Motor neuron (in vitro differentiated cells): ENCODE results near the gene HNRNPF. TPM values are rescaled to one million over a fixed set of nuclear protein-coding genes. Genes with fewer than 3 reads are reported as not detected.
"Not testable (repeated sequence)": the region's sequence is repeated elsewhere in the genome, so short reads cannot be mapped to it uniquely, and the experiment has no call there.

Experiments
- ATAC-seq, 8 experiments: fragments of 200-7000 bp; cut with Tn5 transposase; replicated peaks in 6 of 8; 2 replicates each; pipeline ENCODE4 v1.8.0; 2021; ENCODE audit warnings: mild to moderate bottlenecking in 8 of 8, moderate library complexity in 8 of 8
- H3K27ac ChIP-seq, 2 donors: fragments of 250-450 bp; sonication (Bioruptor Pico); 2 replicates each; pipeline ENCODE4 v1.9.0; 2021; ENCODE audit warnings: antibody characterized with exemption in 2 of 2, mild to moderate bottlenecking in 2 of 2, moderate library complexity in 1 of 2
- H3K4me1 ChIP-seq, 2 donors: fragments of 250-450 bp; sonication (Bioruptor Pico); replicated peaks in 1 of 2; 2 replicates each; pipeline ENCODE4 v1.6.1; 2021; ENCODE audit warnings: antibody characterized with exemption in 2 of 2, mild to moderate bottlenecking in 2 of 2, moderate library complexity in 1 of 2
- H3K4me3 ChIP-seq, 5 donors: fragments of 250-450 bp; sonication (Bioruptor Pico); 2 replicates each; pipeline ENCODE4 v1.9.0; 2021; ENCODE audit warnings: antibody characterized with exemption in 5 of 5, mild to moderate bottlenecking in 5 of 5, moderate library complexity in 4 of 5
- WGBS, 10 experiments: fragments of 450-650 bp; shearing (Covaris generic); methylation state at CpG; one replicate each; pipeline ENCODE4 v1.0.0; 2022; 5-methylcytosine and 5-hydroxymethylcytosine counted together
- in situ Hi-C, 9 experiments: fragments of 400-800 bp; cut with MboI; loops; one replicate each; pipeline ENCODE4 v1.15.0; 2021; ENCODE audit warnings: low sequenced_read_pairs in 9 of 9, low pct_unique_long_range_greater_than_20kb in 2 of 9; ENCODE audit not compliant: unreplicated experiment in 9 of 9
- total RNA-seq, 8 experiments: library from RNA; unstranded; fragments of 300-600 nt; gene quantifications; 2 replicates each; pipeline versions ENCODE4 v1.2.3 to v1.2.4, GENCODE V29; 2022

The HNRNPF gene
- total RNA-seq: 100 to 1,000 TPM in 5 of 8 experiments, 10 to 100 TPM in 3; 60.5 to 204 (median 122) TPM

GRCh38 chr10:43408710-43409384, at the start of gene HNRNPF:
TSS of gene HNRNPF (minus strand) at chr10:43409186. CDS start at chr10:43387884, 21,302 bp downstream.
- ATAC-seq: peak; percentile 62 to 88 (median 85)
- peak within 1 kb of the TSS; percentile 97 to 98 for H3K27ac ChIP-seq
- peak within 1 kb of the TSS; percentile 49 to 70 (median 62) for H3K4me3 ChIP-seq
- in situ Hi-C loops: no loop called here
- peaks cover 5 to 6% of the 10 kb centered on the region in 2 donors for H3K4me1 ChIP-seq
- no CpG with 5 or more reads among the region's 68 CpGs for WGBS, 10 experiments

GRCh38 chr10:43458227-43458626, 49.2 kb upstream of the HNRNPF start:
- no peak for ATAC-seq
- no peak overlapping the region for H3K4me3 ChIP-seq
- peaks cover 0 to 3% of the 10 kb centered on the region in 2 donors for H3K4me1 ChIP-seq
- WGBS, 10 experiments: 0 to 100% (median 42%) methylated on average over 1 to 3 of the region's 3 CpGs; no CpG with 5 or more reads in 2 of the 10 experiments
- H3K27ac ChIP-seq: no peak overlapping the region
- in situ Hi-C loops: no loop called here

GRCh38 chr10:43456561-43456960, 47.6 kb upstream of the HNRNPF start:
- H3K27ac ChIP-seq, ATAC-seq: not testable (repeated sequence)

GRCh38 chr10:43454025-43454424, 45.0 kb upstream of the HNRNPF start:
- in situ Hi-C loops, H3K4me3 ChIP-seq, ATAC-seq, H3K4me1 ChIP-seq, H3K27ac ChIP-seq: not testable (repeated sequence)
- WGBS, 10 experiments: 76 to 100% (median 93%) methylated on average over 3 to 7 of the region's 9 CpGs; no CpG with 5 or more reads in 1 of the 10 experiments

More at GRCh38 chr10:43456561-43456960, 47.6 kb upstream of the HNRNPF start:
- H3K4me3 ChIP-seq, in situ Hi-C loops, H3K4me1 ChIP-seq: not testable (repeated sequence)
- 92 to 100% (median 97%) methylated on average over 5 to 13 of the region's 15 CpGs; no CpG with 5 or more reads in 1 of the 10 experiments for WGBS, 10 experiments

GRCh38 chr10:43453266-43453831, 44.4 kb upstream of the HNRNPF start:
- WGBS, 10 experiments: 29 to 100% (median 65%) methylated on average over 1 to 3 of the region's 4 CpGs; no CpG with 5 or more reads in 2 of the 10 experiments
- ATAC-seq: no peak
- no peak overlapping the region for H3K27ac ChIP-seq
- no peak overlapping the region for H3K4me3 ChIP-seq
- in situ Hi-C loops: no loop called here
- peaks cover 0 to 3% of the 10 kb centered on the region in 2 donors for H3K4me1 ChIP-seq

GRCh38 chr10:43452356-43452914, 43.4 kb upstream of the HNRNPF start:
- peak in 2 of 8 experiments; percentile 18 to 42 for ATAC-seq
- H3K4me1 ChIP-seq: peaks cover 0 to 3% of the 10 kb centered on the region in 2 donors
- WGBS, 10 experiments: 0 to 94% (median 83%) methylated on average over 1 to 4 of the region's 4 CpGs; no CpG with 5 or more reads in 1 of the 10 experiments
- in situ Hi-C loops: no loop called here
- no peak overlapping the region for H3K4me3 ChIP-seq
- H3K27ac ChIP-seq: no peak overlapping the region

GRCh38 chr10:43448742-43449141, 39.8 kb upstream of the HNRNPF start:
- WGBS, 10 experiments: 80 to 100% (median 100%) methylated on average over 1 of the region's 2 CpGs; no CpG with 5 or more reads in 7 of the 10 experiments
- in situ Hi-C loops: no loop called here
- Histone ChIP-seq H3K4me3 (no peak overlapping the region), H3K4me1 (no peaks in the 10 kb centered on the region), H3K27ac (no peak overlapping the region)
- no peak for ATAC-seq

GRCh38 chr10:43446219-43447017, 37.4 kb upstream of the HNRNPF start:
- ATAC-seq, H3K27ac ChIP-seq, H3K4me3 ChIP-seq, H3K4me1 ChIP-seq, in situ Hi-C loops: not testable (repeated sequence)
- WGBS, 10 experiments: 80 to 100% (median 96%) methylated on average over 1 to 4 of the region's 53 CpGs; no CpG with 5 or more reads in 6 of the 10 experiments

- Histone ChIP-seq H3K27ac (no peak overlapping the region), H3K4me1 (no peaks in the 10 kb centered on the region), H3K4me3 (no peak overlapping the region)
- no peak for ATAC-seq
- WGBS, 10 experiments: 71 to 100% (median 89%) methylated on average over 2 of the region's 2 CpGs; no CpG with 5 or more reads in 1 of the 10 experiments
- in situ Hi-C loops: no loop called here
Measured at GRCh38 chr10:43444897-43445466, 36.0 kb upstream of the HNRNPF start.

GRCh38 chr10:43444323-43444722, 35.3 kb upstream of the HNRNPF start:
- WGBS, 10 experiments: 70 to 100% (median 82%) methylated on average over 1 to 6 of the region's 7 CpGs; no CpG with 5 or more reads in 1 of the 10 experiments

GRCh38 chr10:43440463-43441134, 31.6 kb upstream of the HNRNPF start:
- in situ Hi-C loops: no loop called here
- no peak overlapping the region for H3K4me3 ChIP-seq
- H3K4me1 ChIP-seq: peaks cover 0 to under 1% of the 10 kb centered on the region in 2 donors
- no peak for ATAC-seq
- 33 to 96% (median 69%) methylated on average over 2 to 4 of the region's 5 CpGs; no CpG with 5 or more reads in 2 of the 10 experiments for WGBS, 10 experiments
- no peak overlapping the region for H3K27ac ChIP-seq

More at GRCh38 chr10:43444323-43444722, 35.3 kb upstream of the HNRNPF start:
- in situ Hi-C loops: no loop called here
- H3K27ac ChIP-seq: no peak overlapping the region
- no peak overlapping the region for H3K4me3 ChIP-seq
- peak in 2 of 8 experiments; percentile 40 to 44 for ATAC-seq
- no peaks in the 10 kb centered on the region for H3K4me1 ChIP-seq
